Upper lobe of left lung (tissue), 4 donors: ENCODE results near the gene FAM53A.

ENCODE experiments used
- CTCF ChIP-seq, 6 experiments: fragments of 450-650 bp in 4 of 6; fragments of 200-600 bp in 2 of 6; sonication (generic) in 2 of 6; IDR thresholded peaks; one replicate each; pipeline ENCODE4 v1.5.1; 2016 to 2019; ENCODE audit warnings: antibody characterized with exemption in 6 of 6
- EP300 ChIP-seq, 4 donors: sonication (generic); formaldehyde crosslinking; IDR thresholded peaks; one replicate each; pipeline ENCODE4 v1.5.1; 2017; ENCODE audit warnings: antibody characterized with exemption in 4 of 4, control low read depth in 2 of 4
- POLR2A ChIP-seq, 4 donors: fragments of 450-650 bp; IDR thresholded peaks; one replicate each; pipeline ENCODE4 v1.5.1; 2016 to 2017; ENCODE audit warnings: antibody characterized with exemption in 4 of 4, mild to moderate bottlenecking in 2 of 4
- POLR2AphosphoS5 ChIP-seq, 2 donors: sonication (generic); formaldehyde crosslinking; IDR thresholded peaks; one replicate each; pipeline ENCODE4 v1.5.1; 2017; ENCODE audit warnings: antibody characterized with exemption in 2 of 2

- TF ChIP-seq CTCF (IDR thresholded peaks at IDR 0.05) (no peak), POLR2A (IDR thresholded peaks at IDR 0.05) (no peak), POLR2AphosphoS5 (IDR thresholded peaks at IDR 0.05) (no peak), EP300 (IDR thresholded peaks at IDR 0.05) (no peak)
Measured at GRCh38 chr4:1713003-1713851, 29.1 kb upstream of the FAM53A start.
